ENCODE data around the gene MACROD2. TPM values are rescaled to one million over a fixed set of nuclear protein-coding genes. Genes with fewer than 3 reads are reported as not detected.
A peak's percentile ranks its signal among the peaks of the same experiment; 100 is the strongest.

MACROD2 gene
- total RNA-seq, 1 donor from 2014 or later, result 2.4 TPM

- no peak overlapping the region for H3K9ac ChIP-seq (ENCODE audit: low read length)
- H3K27ac ChIP-seq (ENCODE audit: low read depth, low read length), result no peak overlapping the region
- H3K27me3 Mint-ChIP-seq (ENCODE audit: low read depth, unreplicated experiment), result no peaks in the 10 kb centered on the region
- peak overlapping the region; percentile 26 for H3K27ac Mint-ChIP-seq (ENCODE audit: unreplicated experiment)
- H2AFZ ChIP-seq (ENCODE audit: low read depth, low read length), result no peak overlapping the region
- no peaks in the 10 kb centered on the region for H3K36me3 ChIP-seq (ENCODE audit: insufficient read depth, low read length)
- no peak overlapping the region for H3K4me3 ChIP-seq (ENCODE audit: insufficient read depth, low read depth, low read length)
- H3K36me3 Mint-ChIP-seq (ENCODE audit: low read depth, unreplicated experiment), result no peaks in the 10 kb centered on the region
- no peaks in the 10 kb centered on the region for H3K4me1 ChIP-seq (ENCODE audit: insufficient read depth, low read length)
- H3K4me3 Mint-ChIP-seq (ENCODE audit: unreplicated experiment), result no peak overlapping the region
- no peaks in the 10 kb centered on the region for H3K27me3 ChIP-seq (ENCODE audit: insufficient read depth, low read length)
- H3K9me3 ChIP-seq (ENCODE audit: insufficient read depth, low read depth, low read length), result no peaks in the 10 kb centered on the region
- no peak for DNase-seq (ENCODE audit: low read depth)
- H3K79me2 ChIP-seq (ENCODE audit: insufficient read depth, low read length), result no peaks in the 10 kb centered on the region
- no peaks in the 10 kb centered on the region for H4K20me1 ChIP-seq (ENCODE audit: insufficient read depth, low read length)
- H3K4me2 ChIP-seq (ENCODE audit: low read length), result no peak overlapping the region
- FAIRE-seq, result no peak
- no peak for TF ChIP-seq EZH2 (IDR thresholded peaks at IDR 0.05; ENCODE audit: insufficient read depth, low read length)
- no peak for TF ChIP-seq CTCF (IDR thresholded peaks at IDR 0.05; ENCODE audit: insufficient read depth, low read depth, low read length)
- peaks cover 7% of the 10 kb centered on the region for H3K4me1 Mint-ChIP-seq (ENCODE audit: low read depth, unreplicated experiment)
- peaks cover 2% of the 10 kb centered on the region for H3K9me3 Mint-ChIP-seq (ENCODE audit: unreplicated experiment)
These were observed 1049.9 kb downstream of the MACROD2 start for GRCh38 chr20:15045246-15045645.

DNA sequence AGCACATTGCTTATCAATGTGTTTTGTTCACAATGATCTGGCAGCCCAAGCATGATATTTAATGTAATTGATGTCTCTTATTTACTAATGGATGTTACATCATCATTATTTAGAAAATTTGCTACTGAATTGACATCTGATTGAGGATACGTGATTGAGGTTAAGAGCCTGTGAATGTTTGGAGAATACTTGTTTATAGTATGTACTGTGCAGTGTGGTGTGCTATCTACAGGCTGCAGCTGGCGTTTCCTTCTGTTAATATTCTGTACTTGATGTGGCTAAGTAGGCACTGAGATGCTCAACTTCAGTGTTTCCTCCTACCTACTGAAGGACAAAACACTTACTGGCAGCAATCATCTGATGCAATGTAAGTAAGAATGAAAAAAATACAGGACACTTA lies 1051.7 kb downstream of the MACROD2 start:
- Histone ChIP-seq H3K4me2 (ENCODE audit: low read length) (no peak overlapping the region), H3K27ac (ENCODE audit: low read depth, low read length) (no peak overlapping the region), H3K9me3 (ENCODE audit: insufficient read depth, low read depth, low read length) (no peaks in the 10 kb centered on the region), H3K36me3 (ENCODE audit: insufficient read depth, low read length) (no peaks in the 10 kb centered on the region), H4K20me1 (ENCODE audit: insufficient read depth, low read length) (no peaks in the 10 kb centered on the region), H3K27me3 (ENCODE audit: insufficient read depth, low read length) (no peaks in the 10 kb centered on the region), H3K4me1 (ENCODE audit: insufficient read depth, low read length) (no peaks in the 10 kb centered on the region), H2AFZ (ENCODE audit: low read depth, low read length) (no peak overlapping the region), H3K9ac (ENCODE audit: low read length) (no peak overlapping the region), H3K79me2 (ENCODE audit: insufficient read depth, low read length) (no peaks in the 10 kb centered on the region), H3K4me3 (ENCODE audit: insufficient read depth, low read depth, low read length) (no peak overlapping the region)
- Mint-ChIP-seq H3K4me3 (ENCODE audit: unreplicated experiment) (no peak overlapping the region), H3K4me1 (ENCODE audit: low read depth, unreplicated experiment) (peaks cover 7% of the 10 kb centered on the region), H3K36me3 (ENCODE audit: low read depth, unreplicated experiment) (no peaks in the 10 kb centered on the region), H3K9me3 (ENCODE audit: unreplicated experiment) (peaks cover 4% of the 10 kb centered on the region), H3K27ac (ENCODE audit: unreplicated experiment) (no peak overlapping the region), H3K27me3 (ENCODE audit: low read depth, unreplicated experiment) (no peaks in the 10 kb centered on the region)
- TF ChIP-seq CTCF (IDR thresholded peaks at IDR 0.05; ENCODE audit: insufficient read depth, low read depth, low read length), result no peak
- TF ChIP-seq EZH2 (IDR thresholded peaks at IDR 0.05; ENCODE audit: insufficient read depth, low read length), result no peak
- DNase-seq (ENCODE audit: low read depth) (no peak), FAIRE-seq (no peak)

GRCh38 chr20:15047601-15048000 lies 1052.3 kb downstream of the MACROD2 start:
- DNase-seq (ENCODE audit: low read depth) (no peak), FAIRE-seq (no peak)
- TF ChIP-seq CTCF (IDR thresholded peaks at IDR 0.05; ENCODE audit: insufficient read depth, low read depth, low read length) (no peak), EZH2 (IDR thresholded peaks at IDR 0.05; ENCODE audit: insufficient read depth, low read length) (no peak)
- Histone ChIP-seq H3K4me3 (ENCODE audit: insufficient read depth, low read depth, low read length) (no peak overlapping the region), H2AFZ (ENCODE audit: low read depth, low read length) (no peak overlapping the region), H3K36me3 (ENCODE audit: insufficient read depth, low read length) (no peaks in the 10 kb centered on the region), H3K27ac (ENCODE audit: low read depth, low read length) (no peak overlapping the region), H3K27me3 (ENCODE audit: insufficient read depth, low read length) (no peaks in the 10 kb centered on the region), H3K79me2 (ENCODE audit: insufficient read depth, low read length) (no peaks in the 10 kb centered on the region), H3K4me1 (ENCODE audit: insufficient read depth, low read length) (no peaks in the 10 kb centered on the region), H4K20me1 (ENCODE audit: insufficient read depth, low read length) (no peaks in the 10 kb centered on the region), H3K9ac (ENCODE audit: low read length) (no peak overlapping the region), H3K4me2 (ENCODE audit: low read length) (no peak overlapping the region), H3K9me3 (ENCODE audit: insufficient read depth, low read depth, low read length) (no peaks in the 10 kb centered on the region)
- Mint-ChIP-seq H3K27me3 (ENCODE audit: low read depth, unreplicated experiment) (no peaks in the 10 kb centered on the region), H3K4me1 (ENCODE audit: low read depth, unreplicated experiment) (peaks cover 7% of the 10 kb centered on the region), H3K36me3 (ENCODE audit: low read depth, unreplicated experiment) (no peaks in the 10 kb centered on the region), H3K27ac (ENCODE audit: unreplicated experiment) (no peak overlapping the region), H3K4me3 (ENCODE audit: unreplicated experiment) (no peak overlapping the region), H3K9me3 (ENCODE audit: unreplicated experiment) (peaks cover 6% of the 10 kb centered on the region)
